NB4 (cell line): ENCODE results near the gene MADCAM1.

Experiments used
- DNase-seq: peaks from one replicate; pipeline ENCODE4 v3.0.0; 2010; ENCODE audit warnings: low read depth
- H3K4me3 ChIP-seq: one replicate; pipeline ENCODE4 v1.5.1; 2011; ENCODE audit warnings: mild to moderate bottlenecking, low read depth, low read length, moderate library complexity
- CTCF ChIP-seq: IDR thresholded peaks from one replicate; pipeline ENCODE4 v1.5.1; 2012; ENCODE audit warnings: low read depth, low read length
- MAX ChIP-seq: IDR thresholded peaks from 2 replicates; pipeline ENCODE4 v1.6.1; 2011; ENCODE audit warnings: low read depth, low read length
- MYC ChIP-seq: IDR thresholded peaks from 2 replicates; pipeline ENCODE4 v1.6.1; 2011; ENCODE audit warnings: low read depth, low read length
- POLR2A ChIP-seq: IDR thresholded peaks from 2 replicates; pipeline ENCODE4 v1.6.1; 2011; ENCODE audit warnings: mild to moderate bottlenecking; ENCODE audit not compliant: insufficient read length; ENCODE audit errors: extremely low read depth

Gene MADCAM1

GRCh38 chr19:465056-465816 is 31.1 kb upstream of the MADCAM1 start:
- no peak overlapping the region for H3K4me3 ChIP-seq
- DNase-seq: no peak
- TF ChIP-seq MYC (no peak), MAX (no peak), POLR2A (no peak), CTCF (no peak)

- H3K4me3 ChIP-seq: no peak overlapping the region
- TF ChIP-seq MAX (no peak), MYC (no peak), POLR2A (no peak), CTCF (no peak)
- DNase-seq: no peak
Observed at GRCh38 chr19:467554-467953, 28.7 kb upstream of the MADCAM1 start.

GRCh38 chr19:468587-469256 is 27.6 kb upstream of the MADCAM1 start:
- TF ChIP-seq CTCF: no peak
- TF ChIP-seq POLR2A: no peak
- TF ChIP-seq MYC: no peak
- no peak for TF ChIP-seq MAX
- no peak for DNase-seq

GRCh38 chr19:469833-470232 is 26.5 kb upstream of the MADCAM1 start:
- TF ChIP-seq MAX (no peak), POLR2A (no peak), CTCF (no peak), MYC (no peak)
- no peak for DNase-seq
- H3K4me3 ChIP-seq: no peak overlapping the region

More at GRCh38 chr19:468587-469256, 27.6 kb upstream of the MADCAM1 start:
- H3K4me3 ChIP-seq: no peak overlapping the region

GRCh38 chr19:470701-471100 is 25.6 kb upstream of the MADCAM1 start:
- TF ChIP-seq MAX: no peak
- no peak for TF ChIP-seq POLR2A
- no peak for TF ChIP-seq MYC
- no peak for TF ChIP-seq CTCF
- H3K4me3 ChIP-seq: no peak overlapping the region
- DNase-seq: no peak
